HG02943 (cell line): ENCODE measurements around the gene ST8SIA4.

Experiments
- ATAC-seq: cut with Tn5 transposase; IDR thresholded peaks from one replicate; pipeline ENCODE4 v1.9.1; 2021; ENCODE audit warnings: mild to moderate bottlenecking, low read depth, moderate library complexity; ENCODE audit not compliant: unreplicated experiment

The ST8SIA4 gene, protein sequence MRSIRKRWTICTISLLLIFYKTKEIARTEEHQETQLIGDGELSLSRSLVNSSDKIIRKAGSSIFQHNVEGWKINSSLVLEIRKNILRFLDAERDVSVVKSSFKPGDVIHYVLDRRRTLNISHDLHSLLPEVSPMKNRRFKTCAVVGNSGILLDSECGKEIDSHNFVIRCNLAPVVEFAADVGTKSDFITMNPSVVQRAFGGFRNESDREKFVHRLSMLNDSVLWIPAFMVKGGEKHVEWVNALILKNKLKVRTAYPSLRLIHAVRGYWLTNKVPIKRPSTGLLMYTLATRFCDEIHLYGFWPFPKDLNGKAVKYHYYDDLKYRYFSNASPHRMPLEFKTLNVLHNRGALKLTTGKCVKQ

DNA sequence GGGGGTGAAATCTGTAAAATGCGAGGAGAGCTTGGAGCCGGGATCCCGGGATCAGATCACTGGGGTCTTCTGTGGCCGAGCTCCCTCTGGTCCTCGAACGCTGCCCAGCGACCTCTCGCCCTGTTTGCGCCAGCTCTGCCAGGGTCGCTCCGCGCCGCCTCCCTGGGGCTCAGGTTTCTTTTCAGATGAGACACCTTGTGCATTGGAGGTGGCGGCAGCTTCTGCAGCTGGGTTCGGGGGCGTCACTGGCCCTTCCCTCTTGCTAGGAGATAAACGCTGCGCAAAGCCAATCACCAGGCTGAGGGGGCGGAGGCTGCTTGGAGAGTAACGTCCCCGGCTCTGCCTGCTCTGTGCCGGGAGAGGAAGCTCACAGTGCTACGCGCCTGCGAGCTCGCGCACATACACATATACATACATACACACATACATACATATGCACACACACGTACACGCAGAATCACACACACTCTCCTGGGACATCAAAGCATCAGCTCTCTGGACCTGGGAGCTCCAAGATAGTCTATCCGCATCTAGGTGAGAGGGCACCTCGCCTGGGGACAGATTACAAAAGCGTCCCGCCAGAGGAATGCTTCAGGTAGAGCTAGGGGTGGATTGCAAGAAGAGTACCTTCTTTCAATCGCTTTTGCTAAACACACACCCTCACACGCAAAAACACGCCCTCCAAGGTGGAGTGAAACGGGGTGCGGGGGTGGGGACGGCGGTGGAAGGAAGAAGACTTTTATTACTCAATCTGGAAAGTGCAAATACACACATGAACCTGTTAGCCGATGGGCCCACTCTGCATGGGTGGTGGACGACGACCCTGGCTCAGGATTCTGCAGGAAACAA is at the start of gene ST8SIA4:
TSS of gene ST8SIA4 (minus strand) at position 244 of the 849 bp plus-strand sequence. CDS start 327 bp downstream, outside the sequence.
- peak; percentile 61 for ATAC-seq

DNA sequence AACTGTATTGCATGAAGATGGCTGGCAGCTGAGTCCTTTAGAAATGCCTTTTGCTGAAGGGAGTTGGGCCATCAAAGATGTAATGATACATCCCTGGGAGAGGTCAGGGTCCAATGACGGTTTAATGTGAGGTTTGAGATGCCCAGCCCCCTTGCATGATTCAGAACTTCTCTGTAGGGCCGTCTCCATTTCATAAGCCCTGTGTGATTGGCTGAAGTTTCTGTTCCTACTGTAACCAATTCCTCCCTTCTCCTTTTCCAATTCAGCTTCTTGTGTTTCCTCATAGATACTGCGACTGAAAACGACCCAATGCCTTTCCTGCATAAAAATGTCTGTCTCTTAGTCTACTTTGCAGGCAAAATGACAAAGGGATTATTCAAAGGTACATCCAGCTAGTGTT is 47.9 kb upstream of the ST8SIA4 start:
- no peak for ATAC-seq

DNA sequence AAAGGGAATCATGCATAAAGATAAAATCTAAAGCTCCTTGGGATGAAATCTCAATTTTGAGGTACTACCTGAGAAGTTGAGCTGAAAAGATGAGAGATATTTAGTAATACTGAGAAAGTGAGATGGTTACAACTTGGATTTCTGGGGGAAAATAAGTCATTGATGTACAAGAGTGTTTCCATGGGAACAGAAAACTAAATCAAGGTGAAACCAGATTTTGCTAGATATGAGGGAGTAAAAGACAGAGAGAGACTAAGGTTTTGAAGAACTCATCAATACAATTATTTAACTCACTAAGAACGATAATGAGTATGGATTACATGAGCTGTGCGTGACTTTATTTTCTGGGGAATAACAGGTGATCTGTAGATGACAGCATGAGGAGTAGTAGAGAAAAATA is 10.2 kb upstream of the ST8SIA4 start:
- ATAC-seq, result no peak

DNA sequence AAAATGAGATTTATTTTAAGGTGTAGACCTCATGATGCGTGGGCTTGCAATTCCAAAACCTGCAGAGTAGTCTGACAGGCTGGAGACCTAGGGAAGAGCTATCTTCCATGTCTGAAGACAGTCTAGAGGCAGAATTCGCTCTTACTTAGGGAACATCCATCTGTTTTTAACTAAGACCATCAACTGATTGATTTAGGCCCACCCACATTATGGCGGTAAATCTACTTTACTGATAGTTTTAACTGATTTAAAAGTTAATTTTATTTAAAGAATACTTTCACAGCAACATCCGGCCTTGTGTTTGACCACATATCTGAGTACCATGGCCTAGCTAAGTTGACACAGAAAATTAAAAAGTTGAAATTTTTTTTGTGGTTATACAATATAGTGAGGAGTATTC is 6.0 kb upstream of the ST8SIA4 start:
- no peak for ATAC-seq

DNA sequence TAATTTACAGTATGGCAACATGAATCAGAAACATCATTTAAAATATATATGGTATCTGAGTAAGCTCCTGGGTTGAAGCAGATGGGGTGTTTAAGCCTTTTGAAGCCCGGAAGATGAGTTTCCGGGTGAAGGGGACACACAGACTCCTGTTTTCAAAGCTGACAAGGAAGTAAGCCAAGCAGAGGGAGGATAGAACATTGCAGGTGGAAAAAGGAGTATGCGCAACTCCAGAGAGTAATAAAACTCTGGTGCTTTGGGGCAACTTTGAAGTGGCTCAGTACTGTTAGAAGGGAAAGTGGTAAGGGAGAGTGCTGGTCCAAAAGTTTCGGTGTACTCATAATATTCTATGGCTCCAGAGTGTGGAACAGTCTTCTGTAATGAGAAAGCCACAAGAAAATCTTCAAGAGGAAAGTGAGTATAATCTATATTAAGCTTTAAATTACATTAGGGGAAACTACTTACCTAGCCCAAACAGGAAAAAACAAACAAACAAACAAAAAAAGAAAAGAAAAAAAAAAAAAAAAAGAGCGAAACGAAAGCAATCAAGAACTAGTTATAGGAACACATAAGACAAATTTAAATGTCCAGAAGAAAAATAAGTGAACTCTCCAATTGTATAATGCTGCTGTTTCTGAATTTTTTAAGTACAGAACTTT is 2.3 kb upstream of the ST8SIA4 start:
- ATAC-seq, result no peak

DNA sequence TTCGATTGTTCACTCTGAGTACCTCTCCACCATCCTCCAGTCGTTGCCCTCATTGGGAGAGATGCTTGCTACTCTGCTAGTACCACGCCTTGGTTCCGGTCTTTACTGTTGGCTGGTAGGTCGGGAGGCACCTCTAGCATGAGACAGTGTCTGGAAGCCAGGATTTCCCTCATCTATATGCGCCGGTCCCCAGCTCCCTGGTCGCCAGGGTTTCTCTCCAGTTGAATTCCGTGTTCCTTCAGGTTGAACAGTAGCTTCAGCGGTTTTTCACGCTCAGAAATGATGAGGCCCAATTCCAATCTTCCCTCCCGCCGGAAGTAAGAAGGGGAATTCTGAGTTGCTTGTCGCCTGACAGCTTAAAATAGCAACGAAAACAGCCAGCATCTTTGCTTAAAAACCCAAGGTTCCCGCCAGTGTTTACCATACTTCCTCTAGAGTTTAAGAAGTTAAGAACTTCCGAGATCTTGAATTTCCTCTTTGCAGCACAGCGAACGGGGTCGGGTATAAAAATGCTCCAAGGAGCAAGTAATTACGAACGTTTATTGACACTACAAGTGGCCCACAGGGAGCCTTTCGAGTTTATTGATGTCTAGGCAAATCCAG is 1.3 kb upstream of the ST8SIA4 start:
- peak; percentile 33 for ATAC-seq

DNA sequence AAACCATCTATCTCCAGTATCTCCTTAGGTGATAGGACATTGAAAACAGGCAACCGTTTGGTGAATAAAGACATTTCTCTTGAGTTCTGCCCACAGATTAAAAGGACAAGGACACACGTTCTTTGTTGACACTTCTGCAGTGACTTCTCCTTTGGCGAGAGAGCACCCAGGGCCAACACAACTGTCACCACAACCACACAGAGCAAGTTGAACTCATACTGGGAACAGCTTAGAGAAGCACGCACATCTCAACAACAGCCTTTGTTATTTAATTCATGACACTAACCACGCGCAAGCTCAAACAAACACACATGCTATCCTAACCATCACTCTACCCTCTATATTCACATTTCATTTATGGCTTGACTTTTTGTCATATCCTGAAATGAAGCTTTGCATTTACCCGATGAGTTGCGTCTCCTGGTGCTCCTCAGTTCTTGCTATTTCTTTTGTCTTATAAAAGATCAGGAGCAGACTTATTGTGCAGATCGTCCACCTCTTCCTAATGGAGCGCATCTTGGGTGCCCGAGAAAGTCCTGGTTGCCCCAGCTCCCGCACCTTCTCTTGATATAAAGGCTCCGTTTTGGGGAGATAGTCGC is 543 bp downstream of the ST8SIA4 start:
- no peak for ATAC-seq

DNA sequence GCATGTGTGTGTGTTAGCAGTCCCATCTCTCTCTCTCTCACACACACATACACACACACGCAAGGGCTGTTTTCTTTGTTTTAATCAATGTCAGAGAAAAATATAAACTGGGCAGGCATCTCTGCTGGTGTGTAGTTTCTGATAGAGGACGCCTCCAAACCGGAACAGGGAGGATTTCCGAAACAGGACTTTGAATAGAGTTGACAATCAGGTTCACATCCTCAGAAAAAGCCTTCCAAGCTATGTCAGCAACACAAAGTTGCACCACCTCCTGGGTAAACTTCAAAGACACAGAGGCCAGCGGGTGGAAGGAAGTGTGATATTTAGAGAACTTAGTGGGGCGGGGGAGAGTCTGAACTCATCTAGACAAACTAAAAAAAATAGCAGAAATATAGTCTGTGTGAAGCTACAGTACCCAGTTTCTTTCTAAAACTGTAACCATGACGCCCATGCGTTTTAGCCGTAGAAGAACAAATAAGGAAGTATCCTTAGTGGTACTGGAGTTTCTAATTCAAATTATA is 1.2 kb downstream of the ST8SIA4 start:
- ATAC-seq, result no peak

DNA sequence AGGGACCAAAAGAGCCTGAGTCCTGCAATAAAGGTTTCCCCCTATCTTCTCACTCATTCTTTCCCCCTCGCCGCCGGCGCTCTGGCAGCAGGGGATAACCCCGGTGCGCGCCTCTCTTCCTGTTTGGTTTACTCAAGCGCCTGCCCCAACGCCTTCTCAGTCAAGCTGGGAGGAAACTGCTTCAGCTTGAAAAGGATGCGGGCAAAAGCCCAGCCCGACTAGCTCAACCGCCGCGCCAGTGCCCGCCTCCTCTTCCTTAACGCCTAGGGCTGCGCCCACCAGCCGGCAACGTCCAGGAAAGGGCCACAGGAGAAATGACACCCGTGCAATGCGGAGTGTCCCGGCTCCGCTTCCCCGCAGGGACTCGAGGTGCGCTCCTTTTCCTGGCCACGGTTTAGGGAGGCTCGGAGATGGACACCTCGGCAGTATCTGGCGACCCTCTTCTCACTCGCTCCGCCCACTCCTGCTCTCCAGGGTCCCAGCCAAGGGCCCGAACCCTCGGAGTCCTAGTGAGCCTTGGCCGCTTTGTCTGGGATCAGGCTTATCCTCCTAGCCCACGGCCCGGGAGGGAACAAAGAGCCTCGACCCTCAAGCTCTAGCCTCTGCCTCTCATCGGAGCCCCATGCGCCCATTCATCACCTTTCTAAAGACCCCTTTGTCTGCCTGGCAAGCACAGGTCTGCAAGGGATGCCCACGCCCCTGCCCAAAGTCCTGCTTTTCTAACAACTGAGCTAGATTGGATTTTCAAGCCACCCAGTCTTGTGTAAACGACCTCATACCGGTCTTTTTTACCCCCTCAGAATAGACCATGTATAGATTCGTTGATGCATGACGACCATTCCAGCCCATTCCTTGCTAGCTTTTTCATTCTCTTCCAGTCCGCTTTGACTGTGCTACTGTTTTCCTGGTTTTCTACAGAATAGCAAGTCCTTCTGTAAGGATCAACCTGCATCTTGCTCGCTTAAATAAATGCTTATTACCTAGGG is 2.0 kb downstream of the ST8SIA4 start:
- peak; percentile 37 for ATAC-seq

DNA sequence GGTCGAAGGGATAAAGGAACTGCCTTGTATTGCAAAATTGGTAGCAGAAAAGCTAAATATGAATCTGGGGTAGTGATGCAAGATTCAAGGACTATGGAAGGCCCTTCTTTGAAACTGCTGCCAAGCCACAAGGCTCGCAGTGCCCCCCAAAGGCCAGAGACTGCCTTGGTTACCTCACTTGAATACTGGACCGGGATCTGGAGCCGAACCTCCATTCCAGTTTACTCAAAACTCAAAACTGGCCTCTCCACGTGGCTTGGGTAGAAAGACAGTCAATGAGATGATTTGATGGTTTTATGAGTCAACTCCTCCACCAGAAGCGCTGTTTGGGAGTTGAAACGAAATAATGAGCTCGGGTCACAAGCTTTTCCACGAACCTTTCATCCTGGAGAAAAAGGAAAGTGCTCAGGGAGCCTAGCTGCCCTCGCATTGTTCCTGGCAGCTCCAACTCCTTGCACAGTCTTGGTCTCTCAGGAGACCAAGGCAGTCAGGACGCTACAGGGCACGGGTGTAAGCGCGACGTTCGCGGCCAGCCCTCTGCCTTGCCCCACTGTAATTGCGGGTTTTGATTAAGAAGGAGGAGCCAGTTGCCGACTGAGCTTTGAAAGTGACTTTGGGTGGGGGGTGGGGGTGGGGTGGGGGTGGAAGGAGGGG is 2.8 kb downstream of the ST8SIA4 start:
- peak; percentile 16 for ATAC-seq

DNA sequence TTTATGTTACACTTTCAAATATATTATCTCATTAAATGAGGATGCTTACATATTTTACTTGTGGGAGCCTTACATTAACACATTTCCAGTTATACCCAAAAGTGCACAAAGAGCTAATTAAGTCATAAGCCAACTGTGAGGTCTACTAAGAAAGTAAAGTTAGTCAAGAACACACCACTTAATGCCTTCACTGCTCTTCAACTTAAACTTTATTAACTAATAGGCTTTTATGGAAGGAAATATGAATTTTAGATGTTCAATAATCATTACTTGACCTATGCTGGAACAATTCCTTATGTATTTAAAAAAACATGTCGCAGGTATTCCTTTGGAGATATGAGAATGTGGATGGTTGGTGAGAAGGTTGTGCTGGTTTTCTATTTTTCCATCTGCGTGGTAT is 3.4 kb downstream of the ST8SIA4 start:
- ATAC-seq, result no peak

DNA sequence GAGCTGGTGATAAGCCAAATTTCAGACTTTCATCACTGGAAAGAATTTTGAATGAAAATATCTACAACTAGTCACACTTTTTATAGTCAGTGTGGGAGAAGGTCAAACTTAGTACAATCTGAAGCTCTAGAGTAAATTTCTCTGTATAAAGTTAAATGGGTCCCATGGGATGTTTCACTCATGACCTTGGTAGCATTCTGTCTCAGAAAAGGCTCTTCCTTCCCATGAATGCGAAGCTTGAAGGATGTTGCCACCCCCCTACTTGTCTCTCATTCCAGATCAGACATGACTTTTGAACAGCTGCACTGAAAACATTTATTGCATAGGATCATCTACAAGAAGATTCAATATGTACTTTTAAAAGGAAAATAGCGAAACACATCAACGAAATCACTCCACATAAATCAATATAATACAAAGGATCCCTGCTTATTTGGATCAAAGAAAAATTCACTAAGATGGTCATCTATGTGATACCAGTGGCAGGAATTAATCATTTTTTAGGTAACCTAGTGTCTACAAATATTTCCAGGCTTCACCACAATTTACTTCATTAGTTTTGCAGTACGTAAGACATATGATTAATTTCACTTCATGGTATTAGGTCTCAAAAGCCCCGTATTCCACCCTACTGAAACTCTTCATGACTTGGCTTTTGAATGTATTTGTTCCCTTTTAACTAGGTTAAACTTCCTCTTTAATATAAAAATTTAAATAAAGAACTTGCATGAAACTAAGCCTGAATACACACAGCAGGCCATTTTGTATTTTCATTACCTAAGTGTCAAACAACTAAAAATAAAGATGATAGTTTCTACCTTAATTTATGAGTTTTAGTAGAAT is 4.4 kb downstream of the ST8SIA4 start:
- ATAC-seq, result no peak

DNA sequence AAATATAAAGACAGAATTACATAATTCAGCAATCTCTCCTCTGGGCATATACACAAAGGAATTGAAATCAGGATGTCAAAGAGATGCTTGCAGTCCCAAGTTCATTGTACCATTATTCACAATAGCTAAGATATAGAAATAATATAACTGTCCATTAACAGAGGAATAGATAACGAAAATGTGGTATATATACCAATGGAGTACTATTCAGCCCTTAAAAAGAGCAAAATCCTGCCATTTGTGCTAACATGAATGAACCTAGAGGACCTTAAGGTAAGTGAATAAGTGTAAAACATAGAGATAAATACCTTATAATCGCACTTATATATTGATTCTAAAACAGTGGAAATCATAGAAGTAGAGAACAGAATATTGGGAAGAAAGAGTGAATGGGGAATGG is 7.0 kb downstream of the ST8SIA4 start:
- ATAC-seq, result no peak

DNA sequence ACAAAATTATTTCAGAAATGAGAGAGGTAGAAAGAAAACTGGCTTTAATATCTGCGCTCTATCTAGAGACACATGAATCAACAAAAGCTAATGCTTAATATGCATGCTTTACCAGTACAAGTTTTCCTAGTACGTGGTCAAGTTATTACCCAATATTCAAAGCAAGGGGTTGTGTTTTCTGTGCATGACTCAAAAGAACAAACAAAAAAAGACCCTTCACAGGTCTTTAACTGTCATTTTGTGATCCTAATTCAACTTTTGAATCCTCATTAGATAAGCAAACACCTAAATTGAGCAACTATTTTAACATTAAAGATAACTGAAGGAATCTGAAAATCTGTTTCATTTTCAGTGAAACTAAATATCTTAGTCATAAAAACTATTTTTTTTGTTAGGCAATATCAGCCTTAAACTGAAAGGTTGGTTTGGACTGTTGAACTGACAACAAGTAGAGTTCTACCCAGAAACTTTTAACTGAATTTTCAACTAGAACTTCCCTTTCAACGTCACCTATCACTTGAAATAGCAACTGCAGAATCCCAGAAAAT is 12.5 kb downstream of the ST8SIA4 start:
- peak; percentile 74 for ATAC-seq

DNA sequence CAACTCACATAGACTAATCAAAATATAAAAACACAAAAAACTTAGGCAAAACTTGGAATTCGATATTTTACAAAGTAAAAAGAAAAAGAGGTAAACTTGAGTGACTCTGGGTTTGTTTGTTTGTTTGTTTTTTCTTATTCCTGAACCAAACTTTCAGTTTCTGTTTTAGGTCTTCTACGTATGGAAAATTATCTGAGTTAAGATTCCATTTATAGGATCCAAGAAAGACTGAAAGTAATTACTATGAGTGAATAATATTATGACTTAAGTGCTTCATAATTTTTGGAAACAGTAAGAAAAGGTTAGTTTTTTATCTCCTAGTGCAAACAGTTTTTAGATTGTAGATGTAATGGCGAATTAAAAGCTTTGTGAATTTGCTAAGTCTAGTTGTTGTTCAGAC is 13.2 kb downstream of the ST8SIA4 start:
- no peak for ATAC-seq

DNA sequence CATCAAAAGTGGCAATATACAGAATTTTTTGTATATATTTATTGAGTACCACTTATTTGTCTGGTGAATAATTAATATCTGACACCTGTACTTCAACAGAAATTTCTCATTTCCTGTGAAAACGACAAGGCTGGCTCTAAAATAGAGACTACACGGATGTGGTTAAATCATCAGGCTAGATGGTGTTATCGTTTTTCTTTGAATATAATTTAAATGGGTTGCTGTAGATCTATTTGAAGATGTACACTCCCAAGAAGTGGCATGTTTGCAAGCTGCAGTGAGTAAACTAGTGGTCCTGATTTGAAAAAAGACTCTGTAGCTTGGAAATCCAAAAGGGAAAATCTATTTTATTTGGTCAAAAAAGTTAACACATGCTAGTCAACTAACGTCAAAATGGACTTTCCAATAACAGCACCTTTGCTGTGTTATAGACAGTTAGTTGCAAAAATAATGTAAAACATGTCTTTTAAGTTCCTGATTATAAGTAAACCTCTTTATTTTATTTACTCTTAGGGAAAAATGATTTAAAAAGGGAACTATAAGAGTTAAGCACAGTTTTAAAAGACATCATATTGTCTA is 13.8 kb downstream of the ST8SIA4 start:
- peak; percentile 61 for ATAC-seq

DNA sequence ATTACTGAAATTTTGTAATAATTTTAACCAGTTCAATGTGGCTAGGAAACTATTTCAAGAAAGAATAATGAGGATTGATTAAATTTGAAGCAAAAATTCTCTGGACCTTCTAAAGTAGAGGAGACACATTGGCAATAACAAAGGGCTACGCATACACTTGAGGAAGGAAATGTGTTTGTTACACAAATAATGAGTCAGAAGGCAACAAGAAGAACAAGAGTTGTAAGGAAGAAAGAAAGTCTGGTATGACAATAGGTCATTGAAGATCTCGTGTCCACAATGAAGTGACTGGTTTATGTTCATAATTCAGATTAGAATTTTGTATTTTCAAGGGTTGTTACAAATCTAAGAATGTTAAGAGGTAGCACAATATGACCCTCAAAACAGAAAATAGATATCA is 25.8 kb downstream of the ST8SIA4 start:
- no peak for ATAC-seq
